OCI-LY1 (cell line): ENCODE data around the gene SLC6A16.

Experiments
- H2AFZ ChIP-seq: fragments of 200-600 bp; sonication (generic), shearing (Covaris generic); 2 replicates; pipeline ENCODE4 v1.6.0; 2014; ENCODE audit warnings: antibody characterized with exemption, mild to moderate bottlenecking, low read length
- H3F3A ChIP-seq: fragments of 200-600 bp; sonication (generic), shearing (Covaris generic); 2 replicates; pipeline ENCODE4 v1.6.0; 2014; ENCODE audit warnings: mild to moderate bottlenecking, antibody characterized with exemption, low read length, moderate library complexity; ENCODE audit not compliant: insufficient read depth
- H3K27ac ChIP-seq: fragments of 200-600 bp; sonication (generic); 2 replicates; pipeline ENCODE4 v1.5.1; 2014; ENCODE audit warnings: low read length, mixed run types, mild to moderate bottlenecking, low read depth; ENCODE audit not compliant: poor library complexity, severe bottlenecking
- H3K27me3 ChIP-seq: fragments of 200-600 bp; sonication (generic); 2 replicates; pipeline ENCODE4 v1.6.0; 2014; ENCODE audit warnings: antibody characterized with exemption, mild to moderate bottlenecking, low read length, moderate library complexity; ENCODE audit not compliant: insufficient read depth
- H3K36me3 ChIP-seq: fragments of 200-600 bp; sonication (generic); 2 replicates; pipeline ENCODE4 v1.6.1; 2014; ENCODE audit warnings: mild to moderate bottlenecking, antibody characterized with exemption, low read length, moderate library complexity, mixed read lengths; ENCODE audit not compliant: insufficient read depth
- H3K4me1 ChIP-seq: fragments of 200-600 bp; sonication (generic); 2 replicates; pipeline ENCODE4 v1.5.1; 2014; ENCODE audit warnings: mild to moderate bottlenecking, low read length, moderate library complexity; ENCODE audit not compliant: insufficient read depth, severe bottlenecking
- H3K4me2 ChIP-seq: fragments of 200-600 bp; sonication (generic), shearing (Covaris generic); 2 replicates; pipeline ENCODE4 v1.6.1; 2014; ENCODE audit warnings: low read length
- H3K4me3 ChIP-seq: fragments of 200-600 bp; sonication (generic); 2 replicates; pipeline ENCODE4 v1.5.1; 2014; ENCODE audit warnings: low read length, low read depth, mild to moderate bottlenecking, mixed read lengths; ENCODE audit not compliant: poor library complexity, severe bottlenecking
- H3K79me2 ChIP-seq: fragments of 200-600 bp; shearing (Covaris generic); 2 replicates; pipeline ENCODE4 v1.6.1; 2016; ENCODE audit warnings: mixed run types, low read length, mixed read lengths; ENCODE audit not compliant: insufficient read depth
- H3K9ac ChIP-seq: fragments of 200-600 bp; sonication (generic), shearing (Covaris generic); 2 replicates; pipeline ENCODE4 v1.6.1; 2014; ENCODE audit warnings: mild to moderate bottlenecking, low read length, mixed read lengths
- H3K9me2 ChIP-seq: fragments of 200-600 bp; sonication (generic), shearing (Covaris generic); 2 replicates; pipeline ENCODE4 v1.6.1; 2014; ENCODE audit warnings: low read depth, mild to moderate bottlenecking, low read length, mixed read lengths
- H3K9me3 ChIP-seq: fragments of 200-600 bp; shearing (Covaris generic); 2 replicates; pipeline ENCODE4 v1.6.1; 2014; ENCODE audit warnings: low read length, mixed read lengths
- H4K20me1 ChIP-seq: fragments of 200-600 bp; sonication (generic), shearing (Covaris generic); 2 replicates; pipeline ENCODE4 v1.6.0; 2016; ENCODE audit warnings: mild to moderate bottlenecking, low read length; ENCODE audit not compliant: insufficient read depth
- EZH2 ChIP-seq: fragments of 200-600 bp; sonication (generic), shearing (Covaris generic); IDR thresholded peaks from 2 replicates; pipeline ENCODE4 v1.8.0; 2017; ENCODE audit warnings: borderline replicate concordance, mixed run types, mild to moderate bottlenecking, antibody characterized with exemption, low read length, moderate library complexity, mixed read lengths
- TF ChIP-seq, protein P1 (sequence below): fragments of 200-600 bp; sonication (generic), shearing (Covaris generic); IDR thresholded peaks from 2 replicates; pipeline ENCODE4 v1.5.1; 2017; ENCODE audit warnings: mild to moderate bottlenecking, antibody characterized with exemption, low read length, moderate library complexity, mixed read lengths

SLC6A16 gene

DNA sequence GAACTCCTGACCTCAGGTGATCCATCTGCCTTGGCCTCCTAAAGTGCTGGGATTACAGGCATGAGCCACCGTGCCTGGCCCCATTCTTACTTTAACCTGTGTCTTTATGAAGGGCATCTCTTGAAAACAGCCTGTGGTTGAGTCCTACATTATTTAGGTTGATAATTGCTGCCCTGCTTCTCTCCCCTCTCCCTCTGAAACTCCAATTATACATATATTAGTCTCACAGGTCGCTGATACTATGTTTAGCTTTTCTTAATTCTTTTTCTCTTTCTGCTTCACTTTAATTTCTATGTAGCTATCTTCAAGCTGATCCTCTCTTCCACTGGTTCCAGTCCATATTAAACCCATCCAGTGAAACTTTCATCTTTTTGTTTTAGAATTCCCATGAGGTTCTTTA is 75.1 kb downstream of the SLC6A16 start:
- Histone ChIP-seq H3F3A (no peaks in the 10 kb centered on the region), H3K27ac (no peak overlapping the region), H3K4me1 (no peaks in the 10 kb centered on the region), H3K27me3 (peaks cover 10% of the 10 kb centered on the region; the same call in 1 of the 2 replicates), H3K9me3 (no peaks in the 10 kb centered on the region), H3K79me2 (no peaks in the 10 kb centered on the region), H3K9me2 (no peaks in the 10 kb centered on the region), H4K20me1 (no peaks in the 10 kb centered on the region), H3K4me2 (no peak overlapping the region), H3K36me3 (no peaks in the 10 kb centered on the region), H2AFZ (no peak overlapping the region), H3K9ac (no peak overlapping the region), H3K4me3 (no peak overlapping the region)
- no peak for TF ChIP-seq EZH2
- TF ChIP-seq, protein P1, sequence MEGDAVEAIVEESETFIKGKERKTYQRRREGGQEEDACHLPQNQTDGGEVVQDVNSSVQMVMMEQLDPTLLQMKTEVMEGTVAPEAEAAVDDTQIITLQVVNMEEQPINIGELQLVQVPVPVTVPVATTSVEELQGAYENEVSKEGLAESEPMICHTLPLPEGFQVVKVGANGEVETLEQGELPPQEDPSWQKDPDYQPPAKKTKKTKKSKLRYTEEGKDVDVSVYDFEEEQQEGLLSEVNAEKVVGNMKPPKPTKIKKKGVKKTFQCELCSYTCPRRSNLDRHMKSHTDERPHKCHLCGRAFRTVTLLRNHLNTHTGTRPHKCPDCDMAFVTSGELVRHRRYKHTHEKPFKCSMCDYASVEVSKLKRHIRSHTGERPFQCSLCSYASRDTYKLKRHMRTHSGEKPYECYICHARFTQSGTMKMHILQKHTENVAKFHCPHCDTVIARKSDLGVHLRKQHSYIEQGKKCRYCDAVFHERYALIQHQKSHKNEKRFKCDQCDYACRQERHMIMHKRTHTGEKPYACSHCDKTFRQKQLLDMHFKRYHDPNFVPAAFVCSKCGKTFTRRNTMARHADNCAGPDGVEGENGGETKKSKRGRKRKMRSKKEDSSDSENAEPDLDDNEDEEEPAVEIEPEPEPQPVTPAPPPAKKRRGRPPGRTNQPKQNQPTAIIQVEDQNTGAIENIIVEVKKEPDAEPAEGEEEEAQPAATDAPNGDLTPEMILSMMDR = no peak

DNA sequence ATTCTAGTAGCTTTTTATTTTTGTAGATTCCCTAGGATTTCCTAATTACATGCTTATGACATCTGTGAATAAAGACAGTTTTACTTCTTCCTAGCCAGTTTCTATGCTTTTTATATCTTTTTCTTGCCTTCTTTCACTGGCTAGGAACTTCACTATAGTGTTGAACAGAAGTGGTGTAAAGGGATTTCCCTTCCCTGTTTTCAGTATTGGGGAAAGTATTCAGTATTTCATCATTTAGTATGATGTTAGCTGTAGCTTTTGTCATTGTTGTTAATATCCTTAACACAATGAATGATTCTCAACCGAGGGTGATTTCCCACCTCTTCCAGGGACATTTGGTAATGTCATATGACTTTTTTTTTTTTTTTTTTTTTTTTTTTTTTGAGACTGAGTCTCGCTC is 77.3 kb downstream of the SLC6A16 start:
- no peaks in the 10 kb centered on the region for H3K9me3 ChIP-seq
- no peaks in the 10 kb centered on the region for H3K36me3 ChIP-seq
- TF ChIP-seq, protein P1 = no peak
- TF ChIP-seq EZH2 = no peak

DNA sequence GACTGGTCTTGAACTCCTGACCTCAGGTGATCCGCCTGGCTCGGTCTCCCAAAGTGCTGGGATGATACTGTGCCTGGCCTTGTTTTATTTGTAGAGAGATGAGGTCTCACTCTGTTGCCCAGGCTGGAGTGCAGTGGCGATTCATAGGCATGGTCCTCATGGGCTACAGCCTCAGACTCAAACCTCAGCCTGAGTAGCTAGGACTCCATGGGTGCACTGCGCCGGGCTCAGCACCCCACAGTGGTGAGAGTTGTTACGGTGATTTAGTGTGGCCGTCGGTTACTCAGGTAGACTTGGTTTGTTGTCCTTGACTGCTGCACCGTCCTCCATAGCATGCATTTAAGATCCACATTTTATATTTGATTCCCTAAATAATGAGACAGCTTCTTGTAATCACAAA is 80.7 kb downstream of the SLC6A16 start:
- H3K27me3 ChIP-seq = 0 out of 2 replicates have a peak, but pooled peaks cover 5% of the 10 kb centered on the region
- H3K36me3 ChIP-seq = no peaks in the 10 kb centered on the region
- no peaks in the 10 kb centered on the region for H3K79me2 ChIP-seq
- no peak overlapping the region for H3K4me3 ChIP-seq
- no peak overlapping the region for H3K4me2 ChIP-seq
- H3F3A ChIP-seq = no peaks in the 10 kb centered on the region
- no peak overlapping the region for H2AFZ ChIP-seq
- H3K9me2 ChIP-seq = no peaks in the 10 kb centered on the region
- H3K4me1 ChIP-seq = no peaks in the 10 kb centered on the region
- H3K9me3 ChIP-seq = no peaks in the 10 kb centered on the region
- TF ChIP-seq, protein P1 = no peak
- no peak for TF ChIP-seq EZH2
- H4K20me1 ChIP-seq = no peaks in the 10 kb centered on the region
- H3K9ac ChIP-seq = no peak overlapping the region
- H3K27ac ChIP-seq = no peak overlapping the region

More for the DNA sequence above, 77.3 kb downstream of the SLC6A16 start:
- Histone ChIP-seq H3K4me1 (no peaks in the 10 kb centered on the region), H4K20me1 (no peaks in the 10 kb centered on the region), H3K27me3 (peaks cover 15% of the 10 kb centered on the region; the same call in 1 of the 2 replicates), H3K4me2 (no peak overlapping the region), H3K79me2 (no peaks in the 10 kb centered on the region), H3F3A (no peaks in the 10 kb centered on the region), H2AFZ (no peak overlapping the region), H3K4me3 (no peak overlapping the region), H3K9ac (no peak overlapping the region), H3K9me2 (no peaks in the 10 kb centered on the region), H3K27ac (no peak overlapping the region)
